Transverse colon (tissue), 4 donors: ENCODE measurements around the gene ARID3C.
A peak's percentile ranks its signal among the peaks of the same experiment; 100 is the strongest.

Source experiments
- EP300 ChIP-seq: sonication (generic); formaldehyde crosslinking; IDR thresholded peaks from one replicate; pipeline ENCODE4 v1.6.1; 2017; ENCODE audit warnings: antibody characterized with exemption, low read depth
- POLR2A ChIP-seq: fragments of 450-650 bp; IDR thresholded peaks from one replicate; pipeline ENCODE4 v1.6.1; 2016; ENCODE audit warnings: antibody characterized with exemption, mild to moderate bottlenecking, moderate library complexity
- POLR2AphosphoS5 ChIP-seq, 3 donors: sonication (generic); formaldehyde crosslinking; IDR thresholded peaks; one replicate each; pipeline ENCODE4 v1.6.1; 2016; ENCODE audit warnings: antibody characterized with exemption in 3 of 3
- TF ChIP-seq, protein P1 (sequence below), 5 experiments: fragments of 200-600 bp in 3 of 5; fragments of 450-650 bp in 2 of 5; sonication (generic) in 3 of 5; IDR thresholded peaks; 1 replicate in 2 of 5; 2 replicates in 3 of 5; pipeline ENCODE4 v1.5.1; 2016 to 2017; ENCODE audit warnings: antibody characterized with exemption in 5 of 5, inconsistent platforms in 3 of 5, mild to moderate bottlenecking in 2 of 5, moderate library complexity in 1 of 5

GRCh38 chr9:34664281-34665066, 35.6 kb upstream of the ARID3C start:
- TF ChIP-seq, protein P1, sequence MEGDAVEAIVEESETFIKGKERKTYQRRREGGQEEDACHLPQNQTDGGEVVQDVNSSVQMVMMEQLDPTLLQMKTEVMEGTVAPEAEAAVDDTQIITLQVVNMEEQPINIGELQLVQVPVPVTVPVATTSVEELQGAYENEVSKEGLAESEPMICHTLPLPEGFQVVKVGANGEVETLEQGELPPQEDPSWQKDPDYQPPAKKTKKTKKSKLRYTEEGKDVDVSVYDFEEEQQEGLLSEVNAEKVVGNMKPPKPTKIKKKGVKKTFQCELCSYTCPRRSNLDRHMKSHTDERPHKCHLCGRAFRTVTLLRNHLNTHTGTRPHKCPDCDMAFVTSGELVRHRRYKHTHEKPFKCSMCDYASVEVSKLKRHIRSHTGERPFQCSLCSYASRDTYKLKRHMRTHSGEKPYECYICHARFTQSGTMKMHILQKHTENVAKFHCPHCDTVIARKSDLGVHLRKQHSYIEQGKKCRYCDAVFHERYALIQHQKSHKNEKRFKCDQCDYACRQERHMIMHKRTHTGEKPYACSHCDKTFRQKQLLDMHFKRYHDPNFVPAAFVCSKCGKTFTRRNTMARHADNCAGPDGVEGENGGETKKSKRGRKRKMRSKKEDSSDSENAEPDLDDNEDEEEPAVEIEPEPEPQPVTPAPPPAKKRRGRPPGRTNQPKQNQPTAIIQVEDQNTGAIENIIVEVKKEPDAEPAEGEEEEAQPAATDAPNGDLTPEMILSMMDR (IDR thresholded peaks at IDR 0.05), result peak; percentile 74 to 94 (median 84)
- TF ChIP-seq POLR2AphosphoS5 (IDR thresholded peaks at IDR 0.05), result peak in 2 of 3 donors; percentile 22 to 31
- no peak for TF ChIP-seq POLR2A
- no peak for TF ChIP-seq EP300
